MM.1S (cell line): ENCODE results near the gene TSHZ2.

Source experiments
- DNase-seq: peaks from one replicate; pipeline ENCODE4 v3.0.0-alpha.2; 2015
- H2AFZ ChIP-seq: fragments of 300-600 bp; sonication (generic); 2 replicates; pipeline ENCODE4 v1.6.0; 2016; ENCODE audit warnings: antibody characterized with exemption, low read length
- H3F3A ChIP-seq: fragments of 300-600 bp; sonication (generic); 2 replicates; pipeline ENCODE4 v1.6.1; 2016; ENCODE audit warnings: mild to moderate bottlenecking, antibody characterized with exemption, low read length, moderate library complexity, mixed read lengths; ENCODE audit not compliant: insufficient read depth
- H3K27ac ChIP-seq: fragments of 300-600 bp; sonication (generic); 2 replicates; pipeline ENCODE4 v1.5.1; 2016; ENCODE audit warnings: mild to moderate bottlenecking, low read length
- H3K27me3 ChIP-seq: fragments of 300-600 bp; sonication (generic); replicated peaks from 2 replicates; pipeline ENCODE4 v1.6.0; 2016; ENCODE audit warnings: low read length; ENCODE audit not compliant: insufficient read depth
- H3K36me3 ChIP-seq: fragments of 300-600 bp; sonication (generic); replicated peaks from 2 replicates; pipeline ENCODE4 v1.6.1; 2016; ENCODE audit warnings: mild to moderate bottlenecking, low read length, mixed read lengths; ENCODE audit not compliant: insufficient read depth
- H3K4me1 ChIP-seq: fragments of 300-600 bp; sonication (generic); 2 replicates; pipeline ENCODE4 v1.6.1; 2016; ENCODE audit warnings: low read length, mixed read lengths
- H3K4me2 ChIP-seq: fragments of 300-600 bp; sonication (generic); 2 replicates; pipeline ENCODE4 v1.6.0; 2016; ENCODE audit warnings: low read depth, low read length
- H3K4me3 ChIP-seq: fragments of 300-600 bp; sonication (generic); 2 replicates; pipeline ENCODE4 v1.5.1; 2016; ENCODE audit warnings: low read length, mixed read lengths
- H3K79me2 ChIP-seq: fragments of 300-600 bp; sonication (generic); 2 replicates; pipeline ENCODE4 v1.6.1; 2016; ENCODE audit warnings: mixed run types, low read length, mixed read lengths
- H3K9ac ChIP-seq: fragments of 300-600 bp; sonication (generic); 2 replicates; pipeline ENCODE4 v1.6.1; 2016; ENCODE audit warnings: low read length, mixed read lengths
- H3K9me2 ChIP-seq: fragments of 300-600 bp; sonication (generic); replicated peaks from 2 replicates; pipeline ENCODE4 v1.6.1; 2016; ENCODE audit warnings: mild to moderate bottlenecking, low read length, mixed read lengths; ENCODE audit not compliant: insufficient read depth
- H3K9me3 ChIP-seq: fragments of 300-600 bp; sonication (generic); replicated peaks from 2 replicates; pipeline ENCODE4 v1.6.1; 2016; ENCODE audit warnings: mild to moderate bottlenecking, low read length, mixed read lengths; ENCODE audit not compliant: insufficient read depth
- H4K20me1 ChIP-seq: fragments of 300-600 bp; sonication (generic); 2 replicates; pipeline ENCODE4 v1.6.1; 2016; ENCODE audit warnings: mild to moderate bottlenecking, low read length, moderate library complexity, mixed read lengths; ENCODE audit not compliant: insufficient read depth
- CTCF ChIP-seq: fragments of 300-600 bp; sonication (generic); IDR thresholded peaks from 2 replicates; pipeline ENCODE4 v1.5.1; 2016; ENCODE audit warnings: antibody characterized with exemption, low read length, mixed read lengths
- EZH2 ChIP-seq: fragments of 300-600 bp; sonication (generic); optimal IDR thresholded peaks from 2 replicates; pipeline ENCODE3; 2017; ENCODE audit warnings: low read depth, mild to moderate bottlenecking, antibody characterized with exemption, low read length, mixed read lengths
- EZH2phosphoT487 ChIP-seq: fragments of 300-600 bp; sonication (generic); IDR thresholded peaks from 2 replicates; pipeline ENCODE4 v1.6.1; 2018; ENCODE audit warnings: antibody characterized with exemption, low read length

The TSHZ2 gene

GRCh38 chr20:53127027-53127426 is 154.9 kb downstream of the TSHZ2 start:
- no peak for TF ChIP-seq EZH2
- TF ChIP-seq CTCF, result no peak
- no peak for TF ChIP-seq EZH2phosphoT487
- H4K20me1 ChIP-seq, result no peaks in the 10 kb centered on the region
- H3K4me3 ChIP-seq, result no peak overlapping the region
- H2AFZ ChIP-seq, result no peak overlapping the region
- H3F3A ChIP-seq, result no peaks in the 10 kb centered on the region
- no peaks in the 10 kb centered on the region for H3K36me3 ChIP-seq
- H3K9me3 ChIP-seq, result no peaks in the 10 kb centered on the region
- no peaks in the 10 kb centered on the region for H3K9me2 ChIP-seq
- no peak for DNase-seq
- H3K27ac ChIP-seq, result no peak overlapping the region
- H3K27me3 ChIP-seq, result no peaks in the 10 kb centered on the region
- H3K79me2 ChIP-seq, result no peaks in the 10 kb centered on the region
- H3K4me1 ChIP-seq, result no peaks in the 10 kb centered on the region
- no peak overlapping the region for H3K4me2 ChIP-seq
- H3K9ac ChIP-seq, result no peak overlapping the region

GRCh38 chr20:53128004-53128403 is 155.8 kb downstream of the TSHZ2 start:
- H3K4me1 ChIP-seq, result no peaks in the 10 kb centered on the region
- DNase-seq, result no peak
- H3K4me2 ChIP-seq, result no peak overlapping the region
- H3F3A ChIP-seq, result no peaks in the 10 kb centered on the region
- H4K20me1 ChIP-seq, result no peaks in the 10 kb centered on the region
- no peaks in the 10 kb centered on the region for H3K9me2 ChIP-seq
- H3K27me3 ChIP-seq, result no peaks in the 10 kb centered on the region
- no peaks in the 10 kb centered on the region for H3K79me2 ChIP-seq
- no peak overlapping the region for H3K9ac ChIP-seq
- no peaks in the 10 kb centered on the region for H3K9me3 ChIP-seq
- no peak for TF ChIP-seq EZH2phosphoT487
- no peak for TF ChIP-seq EZH2
- no peak for TF ChIP-seq CTCF
- H3K36me3 ChIP-seq, result no peaks in the 10 kb centered on the region
- no peak overlapping the region for H3K4me3 ChIP-seq
- H3K27ac ChIP-seq, result no peak overlapping the region
- H2AFZ ChIP-seq, result no peak overlapping the region

DNA sequence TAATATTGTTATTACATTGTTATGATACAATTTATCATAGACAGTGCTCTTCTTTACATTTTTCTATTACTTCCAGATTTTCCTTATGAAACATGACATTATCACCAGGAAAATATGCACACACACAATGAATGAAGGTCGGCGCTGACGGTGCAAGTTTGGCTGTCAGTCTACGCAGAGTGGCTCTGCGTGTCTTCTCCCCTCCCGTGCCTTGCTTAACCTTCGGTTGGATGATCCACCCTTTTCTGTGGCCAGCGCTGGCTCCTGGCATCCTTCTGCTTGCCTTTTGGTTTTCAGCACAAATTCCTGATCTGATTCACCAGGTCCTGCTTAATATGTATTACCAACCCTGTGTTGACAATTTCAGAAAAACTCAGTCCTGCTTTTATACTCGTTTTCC is 157.4 kb downstream of the TSHZ2 start:
- Histone ChIP-seq H3K79me2 (no peaks in the 10 kb centered on the region), H2AFZ (no peak overlapping the region), H3K36me3 (no peaks in the 10 kb centered on the region), H3K9me3 (no peaks in the 10 kb centered on the region), H3K9me2 (no peaks in the 10 kb centered on the region), H3K4me1 (no peaks in the 10 kb centered on the region), H3K27me3 (no peaks in the 10 kb centered on the region), H3K4me2 (no peak overlapping the region), H3K4me3 (no peak overlapping the region), H3K27ac (no peak overlapping the region), H3F3A (no peaks in the 10 kb centered on the region), H3K9ac (no peak overlapping the region), H4K20me1 (no peaks in the 10 kb centered on the region)
- TF ChIP-seq EZH2 (no peak), CTCF (no peak), EZH2phosphoT487 (no peak)
- no peak for DNase-seq

GRCh38 chr20:53130795-53131194 is 158.6 kb downstream of the TSHZ2 start:
- Histone ChIP-seq H4K20me1 (no peaks in the 10 kb centered on the region), H2AFZ (no peak overlapping the region), H3K79me2 (no peaks in the 10 kb centered on the region), H3K36me3 (no peaks in the 10 kb centered on the region), H3K4me2 (no peak overlapping the region), H3F3A (no peaks in the 10 kb centered on the region), H3K27me3 (no peaks in the 10 kb centered on the region), H3K9me3 (no peaks in the 10 kb centered on the region), H3K27ac (no peak overlapping the region), H3K9ac (no peak overlapping the region), H3K4me1 (no peaks in the 10 kb centered on the region), H3K9me2 (no peaks in the 10 kb centered on the region), H3K4me3 (no peak overlapping the region)
- no peak for DNase-seq
- TF ChIP-seq EZH2, result no peak
- no peak for TF ChIP-seq CTCF
- no peak for TF ChIP-seq EZH2phosphoT487
